ENCODE results near the gene SFRP5. TPM values are rescaled to one million over a fixed set of nuclear protein-coding genes. Genes with fewer than 3 reads are reported as not detected.

The SFRP5 gene
- total and polyA plus RNA-seq, 4 donors = 3.6 to 15.1 (median 6.5) TPM

DNA sequence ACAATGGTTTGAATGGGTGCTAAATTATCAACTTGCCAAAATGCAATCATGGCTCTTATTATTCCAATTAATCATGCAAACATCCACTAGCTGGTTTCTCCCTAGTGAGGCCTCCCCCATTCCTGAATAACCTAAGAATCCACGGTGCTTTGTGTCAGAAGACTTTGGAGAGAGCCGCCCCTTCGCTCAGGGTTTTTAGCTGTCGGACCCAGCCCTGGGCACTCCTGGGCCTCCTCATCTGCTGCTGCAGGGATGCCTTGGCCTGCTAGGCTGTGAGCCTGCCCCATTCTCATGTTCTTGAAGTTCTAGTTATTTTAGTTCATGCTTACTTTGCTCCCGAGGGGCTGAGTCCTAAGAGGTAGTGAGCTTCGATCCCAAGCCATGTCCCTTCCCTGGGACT, 34.1 kb upstream of the SFRP5 start (continued):
- no peak for TF ChIP-seq HNF4A (conservative IDR thresholded peaks at IDR 0.05)
- TF ChIP-seq YY1 (IDR thresholded peaks at IDR 0.05) = no peak
- no peak for TF ChIP-seq HNF4G (IDR thresholded peaks at IDR 0.05)
- TF ChIP-seq, protein P1, sequence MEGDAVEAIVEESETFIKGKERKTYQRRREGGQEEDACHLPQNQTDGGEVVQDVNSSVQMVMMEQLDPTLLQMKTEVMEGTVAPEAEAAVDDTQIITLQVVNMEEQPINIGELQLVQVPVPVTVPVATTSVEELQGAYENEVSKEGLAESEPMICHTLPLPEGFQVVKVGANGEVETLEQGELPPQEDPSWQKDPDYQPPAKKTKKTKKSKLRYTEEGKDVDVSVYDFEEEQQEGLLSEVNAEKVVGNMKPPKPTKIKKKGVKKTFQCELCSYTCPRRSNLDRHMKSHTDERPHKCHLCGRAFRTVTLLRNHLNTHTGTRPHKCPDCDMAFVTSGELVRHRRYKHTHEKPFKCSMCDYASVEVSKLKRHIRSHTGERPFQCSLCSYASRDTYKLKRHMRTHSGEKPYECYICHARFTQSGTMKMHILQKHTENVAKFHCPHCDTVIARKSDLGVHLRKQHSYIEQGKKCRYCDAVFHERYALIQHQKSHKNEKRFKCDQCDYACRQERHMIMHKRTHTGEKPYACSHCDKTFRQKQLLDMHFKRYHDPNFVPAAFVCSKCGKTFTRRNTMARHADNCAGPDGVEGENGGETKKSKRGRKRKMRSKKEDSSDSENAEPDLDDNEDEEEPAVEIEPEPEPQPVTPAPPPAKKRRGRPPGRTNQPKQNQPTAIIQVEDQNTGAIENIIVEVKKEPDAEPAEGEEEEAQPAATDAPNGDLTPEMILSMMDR (IDR thresholded peaks at IDR 0.05; ENCODE audit: low read depth, low read length, missing input control) = no peak
- no peak for TF ChIP-seq RAD21 (IDR thresholded peaks at IDR 0.05)

DNA sequence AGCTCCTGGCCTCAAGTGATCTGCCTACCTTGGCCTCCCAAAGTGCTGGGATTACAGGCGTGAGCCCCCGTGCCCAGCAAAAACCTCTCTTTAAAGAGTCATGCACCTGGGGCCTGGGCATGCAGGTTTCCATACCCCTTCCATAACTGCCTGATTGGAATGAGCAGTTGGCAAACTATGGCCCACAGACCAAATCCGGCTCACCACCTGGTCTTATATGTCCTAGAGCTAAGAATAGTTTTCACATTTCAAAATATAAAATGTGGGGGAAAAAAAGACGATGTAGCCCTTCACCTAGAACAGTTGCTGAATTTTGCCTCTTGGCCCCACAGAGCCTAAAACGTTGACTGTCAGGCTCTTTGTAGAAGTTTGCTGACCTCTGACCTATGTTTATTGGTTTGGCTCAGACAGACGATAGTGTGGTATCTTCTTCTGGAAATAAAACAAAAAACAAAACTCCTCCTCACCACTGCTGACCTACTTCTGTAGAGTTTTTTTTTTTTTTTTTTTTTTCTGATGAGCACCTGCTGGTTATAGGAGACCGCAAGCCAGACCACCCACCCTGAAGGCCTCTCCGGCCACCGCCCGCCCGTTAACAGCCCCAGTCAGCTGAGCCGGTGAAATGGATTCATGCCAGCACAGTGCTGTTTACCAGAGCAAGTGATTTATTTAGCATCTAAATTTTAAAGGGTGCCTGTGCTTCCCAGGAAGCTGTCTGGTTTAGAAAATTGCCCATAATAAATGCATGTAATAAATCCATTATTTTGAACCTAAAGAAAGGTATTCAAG, 33.5 kb upstream of the SFRP5 start:
- Histone ChIP-seq H3K4me1 (ENCODE audit: control insufficient read depth in 4 of 4, insufficient read depth in 4 of 4, low read length in 3 of 4) (no peaks in the 10 kb centered on the region), H3K27me3 (ENCODE audit: control insufficient read depth in 4 of 4, insufficient read depth in 4 of 4, low read length in 3 of 4) (no peaks in the 10 kb centered on the region), H3K27ac (ENCODE audit: low read depth in 1 of 2, low read length in 2 of 2) (no peak overlapping the region), H3K36me3 (ENCODE audit: control insufficient read depth in 4 of 4, insufficient read depth in 3 of 4, low read depth in 1 of 4, low read length in 3 of 4) (no peaks in the 10 kb centered on the region), H3K4me3 (ENCODE audit: low read depth in 1 of 3, low read length in 3 of 3) (no peak overlapping the region), H3K9ac (ENCODE audit: low read depth in 1 of 2, low read length in 2 of 2) (no peak overlapping the region), H3K9me3 (ENCODE audit: control insufficient read depth in 4 of 4, low read length in 3 of 4) (no peaks in the 10 kb centered on the region)
- DNase-seq (ENCODE audit: low spot score) = no peak
- TF ChIP-seq TAF1 (conservative IDR thresholded peaks at IDR 0.05) (no peak), HNF4A (conservative IDR thresholded peaks at IDR 0.05) (no peak), FOXA2 (IDR thresholded peaks at IDR 0.05) (no peak), YY1 (IDR thresholded peaks at IDR 0.05) (no peak), MAX (IDR thresholded peaks at IDR 0.05) (no peak), SP1 (IDR thresholded peaks at IDR 0.05) (no peak), GABPA (IDR thresholded peaks at IDR 0.05 in 1 of 2, conservative IDR thresholded peaks at IDR 0.05 in 1 of 2) (no peak)
- TF ChIP-seq, protein P1 (IDR thresholded peaks at IDR 0.05; ENCODE audit: low read depth, low read length, missing input control) = no peak
- TF ChIP-seq, protein P2, sequence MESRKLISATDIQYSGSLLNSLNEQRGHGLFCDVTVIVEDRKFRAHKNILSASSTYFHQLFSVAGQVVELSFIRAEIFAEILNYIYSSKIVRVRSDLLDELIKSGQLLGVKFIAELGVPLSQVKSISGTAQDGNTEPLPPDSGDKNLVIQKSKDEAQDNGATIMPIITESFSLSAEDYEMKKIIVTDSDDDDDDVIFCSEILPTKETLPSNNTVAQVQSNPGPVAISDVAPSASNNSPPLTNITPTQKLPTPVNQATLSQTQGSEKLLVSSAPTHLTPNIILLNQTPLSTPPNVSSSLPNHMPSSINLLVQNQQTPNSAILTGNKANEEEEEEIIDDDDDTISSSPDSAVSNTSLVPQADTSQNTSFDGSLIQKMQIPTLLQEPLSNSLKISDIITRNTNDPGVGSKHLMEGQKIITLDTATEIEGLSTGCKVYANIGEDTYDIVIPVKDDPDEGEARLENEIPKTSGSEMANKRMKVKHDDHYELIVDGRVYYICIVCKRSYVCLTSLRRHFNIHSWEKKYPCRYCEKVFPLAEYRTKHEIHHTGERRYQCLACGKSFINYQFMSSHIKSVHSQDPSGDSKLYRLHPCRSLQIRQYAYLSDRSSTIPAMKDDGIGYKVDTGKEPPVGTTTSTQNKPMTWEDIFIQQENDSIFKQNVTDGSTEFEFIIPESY (IDR thresholded peaks at IDR 0.05) = no peak
- WGBS = 78% methylated on average over 12 of the region's 12 CpGs

DNA sequence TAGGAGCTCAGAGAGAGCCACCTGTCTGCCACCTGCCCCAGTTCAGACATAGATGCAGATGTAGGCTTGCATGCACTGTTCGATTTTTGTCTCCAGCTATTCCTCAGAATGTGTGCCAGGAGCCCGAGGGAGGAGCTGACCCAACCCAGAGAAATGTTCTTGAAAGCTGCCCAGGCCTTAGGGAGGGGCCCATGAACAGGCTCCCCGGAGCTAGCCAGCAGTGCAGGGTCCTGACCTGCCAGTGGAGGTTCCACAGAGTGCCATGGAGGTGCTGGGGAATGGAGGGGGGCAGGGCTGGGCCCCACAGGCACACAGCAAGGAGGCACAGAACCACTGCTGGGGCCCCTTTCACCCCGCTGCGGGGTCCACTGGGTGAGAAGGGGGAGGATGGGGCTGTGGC, 29.6 kb upstream of the SFRP5 start:
- peaks cover 0 to 6% (median 0%) of the 10 kb centered on the region in 4 donors for H3K9me3 ChIP-seq (ENCODE audit: control insufficient read depth in 4 of 4, low read length in 3 of 4)
- H3K27ac ChIP-seq (ENCODE audit: low read depth in 1 of 2, low read length in 2 of 2) = no peak overlapping the region
- no peaks in the 10 kb centered on the region for H3K4me1 ChIP-seq (ENCODE audit: control insufficient read depth in 4 of 4, insufficient read depth in 4 of 4, low read length in 3 of 4)
- H3K4me3 ChIP-seq (ENCODE audit: low read depth in 1 of 3, low read length in 3 of 3) = no peak overlapping the region
- no peak for DNase-seq (ENCODE audit: low spot score)
- 68% methylated on average over 5 of the region's 5 CpGs for WGBS
- no peak overlapping the region for H3K9ac ChIP-seq (ENCODE audit: low read depth in 1 of 2, low read length in 2 of 2)
- peaks cover 0 to 6% (median 0%) of the 10 kb centered on the region in 4 donors for H3K27me3 ChIP-seq (ENCODE audit: control insufficient read depth in 4 of 4, insufficient read depth in 4 of 4, low read length in 3 of 4)
- no peaks in the 10 kb centered on the region for H3K36me3 ChIP-seq (ENCODE audit: control insufficient read depth in 4 of 4, insufficient read depth in 3 of 4, low read depth in 1 of 4, low read length in 3 of 4)
- TF ChIP-seq, protein P3, sequence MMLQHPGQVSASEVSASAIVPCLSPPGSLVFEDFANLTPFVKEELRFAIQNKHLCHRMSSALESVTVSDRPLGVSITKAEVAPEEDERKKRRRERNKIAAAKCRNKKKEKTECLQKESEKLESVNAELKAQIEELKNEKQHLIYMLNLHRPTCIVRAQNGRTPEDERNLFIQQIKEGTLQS (IDR thresholded peaks at IDR 0.05) = no peak
- no peak for TF ChIP-seq RAD21 (IDR thresholded peaks at IDR 0.05)
- TF ChIP-seq, protein P2 (IDR thresholded peaks at IDR 0.05) = no peak
- no peak for TF ChIP-seq HNF4A (conservative IDR thresholded peaks at IDR 0.05)
- no peak for TF ChIP-seq TAF1 (conservative IDR thresholded peaks at IDR 0.05)
- no peak for TF ChIP-seq SP1 (IDR thresholded peaks at IDR 0.05)
- TF ChIP-seq MAX (IDR thresholded peaks at IDR 0.05) = no peak
- no peak for TF ChIP-seq FOXA1 (IDR thresholded peaks at IDR 0.05)
- TF ChIP-seq EGR1 (IDR thresholded peaks at IDR 0.05; ENCODE audit: low read depth in 2 of 2) = no peak
- no peak for TF ChIP-seq GABPA (IDR thresholded peaks at IDR 0.05 in 1 of 2, conservative IDR thresholded peaks at IDR 0.05 in 1 of 2)
- TF ChIP-seq RXRA (IDR thresholded peaks at IDR 0.05) = no peak
- TF ChIP-seq HNF4G (IDR thresholded peaks at IDR 0.05) = no peak
- no peak for TF ChIP-seq YY1 (IDR thresholded peaks at IDR 0.05)
